A172 (cell line): Measurements from ENCODE around the gene CDSN. TPM values are rescaled to one million over a fixed set of nuclear protein-coding genes. Genes with fewer than 3 reads are reported as not detected.
"Not testable (repeated sequence)": the region's sequence is repeated elsewhere in the genome, so short reads cannot be mapped to it uniquely, and the experiment has no call there.

Experiments used
- DNase-seq: peaks from one replicate; pipeline ENCODE4 v3.0.0-alpha.2; 2015; ENCODE audit warnings: low spot score
- total RNA-seq: library from RNA; depleted of rRNA; stranded (reverse); fragments of >200 nt; shearing (Covaris generic); gene quantifications from 2 replicates; pipeline ENCODE4 v1.2.3, GENCODE V29; 2014; rRNA removed

The CDSN gene
- total RNA-seq, 1 experiment from 2014 or later, result not detected

GRCh38 chr6:31086788-31087440 is 33.3 kb downstream of the CDSN start:
- peak; percentile 78 for DNase-seq

GRCh38 chr6:31083742-31084354 is 36.4 kb downstream of the CDSN start:
- peak; percentile 16 for DNase-seq

GRCh38 chr6:31081872-31082271 is 38.4 kb downstream of the CDSN start:
- no peak for DNase-seq

- peak; percentile 58 for DNase-seq
Observed at GRCh38 chr6:31079656-31080261, 40.5 kb downstream of the CDSN start.

- no peak for DNase-seq
Observed at GRCh38 chr6:31076611-31077010, 43.6 kb downstream of the CDSN start.

GRCh38 chr6:31075528-31075927 is 44.7 kb downstream of the CDSN start:
- DNase-seq, result peak; percentile 8

GRCh38 chr6:31074401-31074800 is 45.8 kb downstream of the CDSN start:
- DNase-seq, result no peak

- DNase-seq, result peak; percentile 76
Observed at GRCh38 chr6:31070711-31071197, 49.5 kb downstream of the CDSN start.

GRCh38 chr6:31068669-31069340 is 51.4 kb downstream of the CDSN start:
- DNase-seq, result peak; percentile 80

GRCh38 chr6:31067891-31068668 is 52.2 kb downstream of the CDSN start:
- not testable (repeated sequence) for DNase-seq

GRCh38 chr6:31067028-31067427 is 53.2 kb downstream of the CDSN start:
- DNase-seq, result not testable (repeated sequence)

- no peak for DNase-seq
Observed at GRCh38 chr6:31065556-31065955, 54.7 kb downstream of the CDSN start.

Other genes with a start within 250 kb of the CDSN start
- gene DDR1, start 235.9 kb downstream of the CDSN start, total RNA-seq, result 39.0 and 50.9 TPM in 2 replicates
- 8.9 and 24.9 TPM in 2 replicates for gene GTF2H4, start 212.2 kb downstream of the CDSN start, total RNA-seq
- gene VARS2, start 206.2 kb downstream of the CDSN start, total RNA-seq, result 25.2 and 28.2 TPM in 2 replicates
- gene SFTA2, start 188.3 kb downstream of the CDSN start, total RNA-seq, result not detected in 2 replicates
- 0.43 TPM in 1 of 2 replicates, not detected in the other for gene MUCL3, start 179.5 kb downstream of the CDSN start, total RNA-seq
- gene MUC21, start 136.7 kb downstream of the CDSN start, total RNA-seq, result not detected in 2 replicates
- 0.14 TPM in 1 of 2 replicates, not detected in the other for gene MUC22, start 110.0 kb downstream of the CDSN start, total RNA-seq
- 2.4 TPM in 2 replicates for gene C6orf15, start 7.9 kb downstream of the CDSN start, total RNA-seq
- 1.1 and 3.4 TPM in 2 replicates for gene PSORS1C1, start 5.6 kb downstream of the CDSN start, total RNA-seq
- not detected in 2 replicates for gene PSORS1C2, start 18.6 kb upstream of the CDSN start, total RNA-seq
- gene CCHCR1, start 37.4 kb upstream of the CDSN start, total RNA-seq, result 18.9 and 24.8 TPM in 2 replicates
- 62.6 and 68.5 TPM in 2 replicates for gene TCF19, start 38.1 kb upstream of the CDSN start, total RNA-seq
- not detected in 2 replicates for gene POU5F1, start 50.2 kb upstream of the CDSN start, total RNA-seq
- gene HLA-C, start 151.6 kb upstream of the CDSN start, total RNA-seq, result 441 and 534 TPM in 2 replicates
- 284 and 365 TPM in 2 replicates for gene HLA-B, start 236.7 kb upstream of the CDSN start, total RNA-seq